Endothelial cell of umbilical vein (primary cell): ENCODE data around the gene ZNF662. TPM values are rescaled to one million over a fixed set of nuclear protein-coding genes. Genes with fewer than 3 reads are reported as not detected.

Source experiments
- BruUV-seq: library from RNA; stranded (reverse); fragments of 400-500 nt; replicated peaks from 2 replicates; lab custom pipeline; 2021; lab: Mats Ljungman, UMichigan
- CTCF ChIA-PET: fragments of 300-600, 350-600 bp; sonication (Branson Sonifier 250); formaldehyde crosslinking; loops from one replicate; lab custom pipeline; 2021; ENCODE audit warnings: antibody characterized with exemption, inconsistent platforms; lab: Charles Lee
- POLR2A ChIA-PET: fragments of 300-600, 350-600 bp; sonication (Branson Sonifier 250); formaldehyde crosslinking; loops from one replicate; lab custom pipeline; 2021; ENCODE audit warnings: antibody characterized with exemption, inconsistent platforms; lab: Charles Lee
- DNase-seq: peaks from one replicate; pipeline ENCODE4 v3.0.0-alpha.2; 2011; ENCODE audit warnings: low read depth, low spot score
- FAIRE-seq: peaks from 2 replicates; lab custom pipeline; 2011; peaks lifted over from hg19 to GRCh38; lab: Jason Lieb, UNC
- H2AFZ ChIP-seq: 2 replicates; pipeline ENCODE4 v1.6.0; 2012; ENCODE audit warnings: low read depth, low read length, control low read depth, inconsistent platforms
- H3K27ac ChIP-seq: 2 replicates; pipeline ENCODE4 v1.5.1; 2011; ENCODE audit warnings: low read depth, mild to moderate bottlenecking, control low read depth, low read length, moderate library complexity; ENCODE audit not compliant: insufficient read depth
- H3K27me3 ChIP-seq, 2 experiments: 2 replicates each; pipeline versions ENCODE4 v1.6.0 to v1.6.1; 2011; ENCODE audit warnings: low read length in 2 of 2, mixed read lengths in 1 of 2; ENCODE audit not compliant: control insufficient read depth in 2 of 2, insufficient read depth in 2 of 2
- H3K36me3 ChIP-seq, 2 experiments: 2 replicates in 1 of 2; 3 replicates in 1 of 2; pipeline ENCODE4 v1.5.1; 2011; ENCODE audit warnings: low read length in 2 of 2, mild to moderate bottlenecking in 1 of 2, moderate library complexity in 1 of 2; ENCODE audit not compliant: control insufficient read depth in 2 of 2, insufficient read depth in 2 of 2; ENCODE audit errors: extremely low read depth in 1 of 2
- H3K4me1 ChIP-seq: 3 replicates; pipeline ENCODE4 v1.5.1; 2011; ENCODE audit warnings: mild to moderate bottlenecking, low read length; ENCODE audit not compliant: control insufficient read depth, insufficient read depth; ENCODE audit errors: extremely low read depth
- H3K4me2 ChIP-seq: 2 replicates; pipeline ENCODE4 v1.6.1; 2011; ENCODE audit warnings: low read length, control low read depth, mixed read lengths; ENCODE audit not compliant: insufficient read depth
- H3K4me3 ChIP-seq, 3 experiments: fragments of 200-600 bp in 1 of 3; sonication (generic), shearing (Covaris generic) in 1 of 3; replicated peaks in 1 of 3; 2 replicates each; pipeline ENCODE4 v1.5.1; 2011 to 2016; ENCODE audit warnings: control low read depth in 3 of 3, low read length in 3 of 3, mild to moderate bottlenecking in 2 of 3, inconsistent platforms in 1 of 3, low read depth in 1 of 3, moderate library complexity in 1 of 3; ENCODE audit not compliant: insufficient read depth in 1 of 3
- H3K79me2 ChIP-seq: 2 replicates; pipeline ENCODE4 v1.6.0; 2012; ENCODE audit warnings: low read length, inconsistent platforms; ENCODE audit not compliant: control insufficient read depth, insufficient read depth
- H3K9ac ChIP-seq: replicated peaks from 2 replicates; pipeline ENCODE3; 2011; ENCODE audit warnings: low read length, control low read depth; ENCODE audit not compliant: insufficient read depth; ENCODE audit errors: extremely low read depth
- H3K9me1 ChIP-seq: replicated peaks from 3 replicates; pipeline ENCODE4 v1.6.0; 2011; ENCODE audit warnings: mild to moderate bottlenecking, low read length; ENCODE audit not compliant: control insufficient read depth, insufficient read depth; ENCODE audit errors: extremely low read depth
- H3K9me3 ChIP-seq: replicated peaks from 2 replicates; pipeline ENCODE4 v1.5.1; 2012; ENCODE audit warnings: low read length, inconsistent platforms; ENCODE audit not compliant: control insufficient read depth, insufficient read depth
- H4K20me1 ChIP-seq: replicated peaks from 2 replicates; pipeline ENCODE3; 2011; ENCODE audit warnings: mild to moderate bottlenecking, low read length; ENCODE audit not compliant: control insufficient read depth, insufficient read depth; ENCODE audit errors: extremely low read depth
- CTCF ChIP-seq, 2 donors: IDR thresholded peaks; 1 replicate in 1 of 2; 2 replicates in 1 of 2; pipeline ENCODE4 v1.5.1; 2011; ENCODE audit warnings: low read length in 2 of 2, mild to moderate bottlenecking in 2 of 2, moderate library complexity in 2 of 2, control low read depth in 1 of 2, inconsistent platforms in 1 of 2, low read depth in 1 of 2; ENCODE audit not compliant: insufficient read depth in 1 of 2; ENCODE audit errors: extremely low read depth in 1 of 2
- EZH2 ChIP-seq: IDR thresholded peaks from 2 replicates; pipeline ENCODE4 v1.6.1; 2012; ENCODE audit warnings: borderline replicate concordance, low read depth, mild to moderate bottlenecking, moderate library complexity, low read length, inconsistent platforms; ENCODE audit not compliant: severe bottlenecking
- FOS ChIP-seq: IDR thresholded peaks from 2 replicates; pipeline ENCODE4 v1.6.1; 2011; ENCODE audit warnings: mild to moderate bottlenecking, low read length, moderate library complexity, borderline replicate concordance; ENCODE audit not compliant: insufficient read depth
- GATA2 ChIP-seq: IDR thresholded peaks from 2 replicates; pipeline ENCODE4 v1.7.0; 2011; ENCODE audit warnings: low read depth, mild to moderate bottlenecking, moderate library complexity, mixed read lengths, low read length; ENCODE audit not compliant: insufficient read length, insufficient read depth
- JUN ChIP-seq: IDR thresholded peaks from 2 replicates; pipeline ENCODE4 v1.6.1; 2011; ENCODE audit warnings: borderline replicate concordance, low read depth; ENCODE audit not compliant: insufficient read length, insufficient read depth
- MYC ChIP-seq: IDR thresholded peaks from one replicate; pipeline ENCODE4 v1.6.1; 2011; ENCODE audit warnings: mild to moderate bottlenecking, low read depth, low read length
- POLR2A ChIP-seq: IDR thresholded peaks from 2 replicates; pipeline ENCODE4 v1.6.1; 2012; ENCODE audit warnings: low read depth, mild to moderate bottlenecking, control low read depth, low read length
- POLR2AphosphoS5 ChIP-seq: IDR thresholded peaks from 2 replicates; pipeline ENCODE4 v1.6.1; 2012; ENCODE audit warnings: low read depth, mild to moderate bottlenecking, control low read depth, low read length, moderate library complexity; ENCODE audit not compliant: insufficient read depth
- dilution Hi-C: fragments of 300-500 bp; cut with MboI; formaldehyde crosslinking; loops from one replicate; pipeline ENCODE4 v1.15.0; 2019; ENCODE audit warnings: low sequenced_read_pairs; ENCODE audit not compliant: extremely low pct_ligation_motif_present
- intact Hi-C: fragments of 100-400 bp; cut with micrococcal nuclease; formaldehyde crosslinking; loops from one replicate; pipeline ENCODE4 v1.10.0; 2022
- polyA plus RNA-seq, 4 experiments: library from polyadenylated mRNA; depleted of rRNA in 3 of 4; stranded (reverse) in 3 of 4; unstranded in 1 of 4; fragments of >200 nt; gene quantifications; 2 replicates each; pipeline versions ENCODE4 v1.2.1 to v1.2.3, GENCODE V29; 2011 to 2012; ENCODE audit warnings: missing spikeins in 1 of 4
- total RNA-seq: library from RNA; stranded (reverse); gene quantifications from 2 replicates; pipeline ENCODE4 v1.2.3, GENCODE V29; 2021
- TF ChIP-seq, protein P1 (sequence below): IDR thresholded peaks from 2 replicates; pipeline ENCODE4 v1.6.1; 2011; ENCODE audit not compliant: insufficient read depth, insufficient read length

ZNF662 gene
- total and polyA plus RNA-seq, 2 donors (not counting 3 experiments of a cell fraction or from before 2014, with no cell fraction given), result 0.84 to 4.3 TPM

DNA sequence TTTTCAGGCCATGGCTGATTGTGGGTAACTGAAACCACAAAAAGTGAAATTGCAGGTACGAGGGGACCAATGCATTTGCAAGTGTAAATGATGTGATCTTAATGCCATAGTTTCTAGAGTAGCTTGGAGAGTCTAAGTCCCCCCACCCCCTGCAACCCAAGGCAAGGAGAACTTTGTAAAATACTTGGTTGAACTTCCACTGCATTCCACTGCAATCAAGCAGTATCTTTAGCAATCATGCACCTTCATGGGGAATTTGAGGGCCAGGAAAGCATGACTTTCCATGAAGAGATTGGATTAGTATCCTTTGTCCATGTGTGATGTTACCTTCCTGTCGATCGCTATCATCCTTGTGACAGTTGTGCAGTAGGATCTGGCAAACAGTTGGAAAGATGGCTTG lies 18.9 kb upstream of the ZNF662 start:
- intact Hi-C loops, result no loop called here
- H3K4me3 ChIP-seq, result no peak overlapping the region
- TF ChIP-seq GATA2, result no peak
- H3K27ac ChIP-seq, result no peak overlapping the region
- ChIA-PET POLR2A (no interaction called here), CTCF (no interaction called here)
- H3K36me3 ChIP-seq, result no peaks in the 10 kb centered on the region
- H3K4me1 ChIP-seq, result no peaks in the 10 kb centered on the region
- peaks cover 0 to 6% of the 10 kb centered on the region in 2 experiments for H3K27me3 ChIP-seq
- no peak for FAIRE-seq
- BruUV-seq, result no TSS peak
- H4K20me1 ChIP-seq, result no peaks in the 10 kb centered on the region
- no peaks in the 10 kb centered on the region for H3K79me2 ChIP-seq
- H3K9ac ChIP-seq, result no peak overlapping the region
- H3K9me1 ChIP-seq, result no peaks in the 10 kb centered on the region
- no peak overlapping the region for H3K4me2 ChIP-seq
- DNase-seq, result no peak
- H2AFZ ChIP-seq, result no peak overlapping the region
- H3K9me3 ChIP-seq, result no peaks in the 10 kb centered on the region
- dilution Hi-C loops, result no loop called here

DNA sequence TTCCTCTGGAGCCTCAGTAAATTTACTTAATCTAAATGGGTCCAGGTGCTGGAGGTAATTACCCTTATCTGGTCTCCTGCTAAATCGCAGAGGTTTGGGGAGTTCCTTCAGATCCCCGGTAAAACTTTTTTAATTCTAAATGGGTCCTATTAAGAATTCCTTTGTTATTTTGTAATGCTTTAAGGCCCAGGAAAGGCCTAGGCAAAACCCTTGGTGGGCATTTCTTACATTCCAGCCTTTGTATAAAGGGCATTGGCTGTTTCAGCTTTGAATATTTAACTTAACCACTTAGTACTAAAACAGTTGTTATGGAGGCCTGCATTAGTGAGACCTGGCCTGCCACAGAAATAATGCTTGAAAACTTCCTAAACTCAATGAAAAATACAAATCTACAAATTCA lies 14.9 kb upstream of the ZNF662 start:
- dilution Hi-C loops, result no loop called here
- no TSS peak for BruUV-seq
- no peaks in the 10 kb centered on the region for H3K9me1 ChIP-seq
- no peaks in the 10 kb centered on the region for H3K36me3 ChIP-seq
- TF ChIP-seq EZH2 (no peak), POLR2A (no peak), CTCF (IDR thresholded peaks at IDR 0.05; ENCODE audit: extremely low read depth in 1 of 2, insufficient read depth in 1 of 2, low read depth in 1 of 2, low read length in 2 of 2) (no peak), POLR2AphosphoS5 (no peak), MYC (no peak), GATA2 (no peak), JUN (no peak), FOS (no peak)
- TF ChIP-seq, protein P1, sequence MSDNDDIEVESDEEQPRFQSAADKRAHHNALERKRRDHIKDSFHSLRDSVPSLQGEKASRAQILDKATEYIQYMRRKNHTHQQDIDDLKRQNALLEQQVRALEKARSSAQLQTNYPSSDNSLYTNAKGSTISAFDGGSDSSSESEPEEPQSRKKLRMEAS, result no peak
- intact Hi-C loops, result no loop called here
- H3K4me2 ChIP-seq, result no peak overlapping the region
- no peaks in the 10 kb centered on the region for H4K20me1 ChIP-seq
- no peak overlapping the region for H2AFZ ChIP-seq
- CTCF ChIA-PET, result no interaction called here
- no peaks in the 10 kb centered on the region for H3K4me1 ChIP-seq
- no peaks in the 10 kb centered on the region for H3K9me3 ChIP-seq
- no peak overlapping the region for H3K4me3 ChIP-seq
- H3K9ac ChIP-seq, result no peak overlapping the region
- no peak overlapping the region for H3K27ac ChIP-seq
- H3K79me2 ChIP-seq, result no peaks in the 10 kb centered on the region
- peaks cover 0 to 4% of the 10 kb centered on the region in 2 experiments for H3K27me3 ChIP-seq
- FAIRE-seq, result no peak
- POLR2A ChIA-PET, result no interaction called here
- no peak for DNase-seq
